NK-92 (cell line): ENCODE measurements around the gene ARRB1.
"Not testable (repeated sequence)": the region's sequence is repeated elsewhere in the genome, so short reads cannot be mapped to it uniquely, and the experiment has no call there.

Experiments used
- DNase-seq: peaks from one replicate; lab custom pipeline; 2025; ENCODE audit not compliant: unreplicated experiment; lab: John Stamatoyannopoulos, UW

Gene ARRB1

GRCh38 chr11:75324189-75324588, 27.3 kb downstream of the ARRB1 start:
- no peak for DNase-seq

DNA sequence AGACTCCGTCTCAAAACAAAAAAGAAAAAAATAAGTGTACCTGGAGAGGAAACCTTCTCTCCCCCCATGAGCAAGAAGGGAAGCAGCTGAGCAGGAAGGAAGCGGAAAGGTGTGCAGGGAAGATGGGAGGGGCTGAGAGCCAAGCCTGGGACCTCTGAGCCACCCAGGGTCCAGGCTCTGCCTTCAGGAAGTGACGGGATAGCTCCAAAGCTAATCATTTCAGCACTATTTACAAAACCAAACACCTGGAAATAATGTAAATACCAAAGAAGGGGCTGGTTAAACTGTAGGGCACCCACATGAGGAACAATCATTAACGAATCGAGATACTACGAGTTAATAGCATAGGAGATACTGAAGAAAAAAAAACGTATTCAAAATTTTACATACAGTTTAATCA, 27.9 kb downstream of the ARRB1 start:
- no peak for DNase-seq

DNA sequence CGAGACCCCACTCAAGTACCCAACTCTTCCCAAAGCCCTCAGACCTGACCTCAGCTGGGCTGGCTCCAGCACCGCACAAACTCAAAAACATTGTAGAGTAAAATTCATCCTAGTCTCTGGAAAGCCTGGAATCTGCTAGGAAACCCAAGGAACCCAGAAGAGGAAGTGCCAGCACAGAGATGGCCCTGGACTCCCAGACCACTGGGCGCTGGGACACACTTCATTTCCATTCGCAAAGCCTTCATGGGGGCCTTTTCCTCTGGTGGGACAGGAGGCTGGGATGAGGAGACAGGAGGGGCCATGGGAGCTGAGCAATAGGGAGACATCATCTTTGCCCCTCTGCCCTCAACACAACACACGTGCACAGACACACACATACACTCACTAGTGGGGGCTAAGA, 30.8 kb downstream of the ARRB1 start:
- DNase-seq: no peak

GRCh38 chr11:75320046-75320618, 31.3 kb downstream of the ARRB1 start:
- no peak for DNase-seq

GRCh38 chr11:75319035-75319877, 32.2 kb downstream of the ARRB1 start:
- no peak for DNase-seq

DNA sequence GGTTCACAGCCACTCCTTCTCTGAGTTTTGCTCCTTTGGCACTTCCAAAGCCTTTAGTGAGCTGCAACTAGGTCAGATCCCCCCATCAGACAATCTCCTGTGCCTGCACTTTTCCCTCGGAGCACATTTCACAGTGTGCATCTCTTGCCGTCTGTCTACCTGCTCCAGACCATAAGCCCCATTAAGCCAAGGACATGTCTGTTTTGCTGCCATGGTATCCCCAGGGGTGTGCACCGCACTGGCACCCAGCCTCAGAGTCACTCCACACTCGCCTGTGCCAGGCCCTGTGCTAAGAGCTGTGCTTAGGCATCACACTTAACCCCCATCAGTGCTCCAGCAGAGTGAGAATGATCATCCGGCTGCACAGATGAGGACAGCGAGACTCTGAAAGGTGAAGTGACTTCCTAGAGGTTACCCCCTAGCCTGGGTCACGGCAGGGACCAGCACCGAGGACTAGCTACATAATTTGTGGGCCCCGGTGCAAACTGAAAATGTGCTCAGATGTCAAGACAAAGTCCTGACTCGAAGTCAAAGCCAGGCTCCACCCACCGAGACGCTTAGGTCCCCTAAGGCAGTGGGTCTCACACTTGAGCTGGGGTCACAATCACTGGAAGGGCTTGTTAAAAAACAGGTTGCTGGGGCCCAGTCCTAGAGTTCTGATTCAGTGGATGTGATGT, 33.9 kb downstream of the ARRB1 start:
- DNase-seq: no peak

GRCh38 chr11:75315439-75315805, 36.0 kb downstream of the ARRB1 start:
- DNase-seq: no peak

- no peak for DNase-seq
Observed at GRCh38 chr11:75314771-75315438, 36.6 kb downstream of the ARRB1 start.

- DNase-seq: no peak
Observed at GRCh38 chr11:75313513-75314272, 37.8 kb downstream of the ARRB1 start.

GRCh38 chr11:75312346-75312745, 39.1 kb downstream of the ARRB1 start:
- no peak for DNase-seq

DNA sequence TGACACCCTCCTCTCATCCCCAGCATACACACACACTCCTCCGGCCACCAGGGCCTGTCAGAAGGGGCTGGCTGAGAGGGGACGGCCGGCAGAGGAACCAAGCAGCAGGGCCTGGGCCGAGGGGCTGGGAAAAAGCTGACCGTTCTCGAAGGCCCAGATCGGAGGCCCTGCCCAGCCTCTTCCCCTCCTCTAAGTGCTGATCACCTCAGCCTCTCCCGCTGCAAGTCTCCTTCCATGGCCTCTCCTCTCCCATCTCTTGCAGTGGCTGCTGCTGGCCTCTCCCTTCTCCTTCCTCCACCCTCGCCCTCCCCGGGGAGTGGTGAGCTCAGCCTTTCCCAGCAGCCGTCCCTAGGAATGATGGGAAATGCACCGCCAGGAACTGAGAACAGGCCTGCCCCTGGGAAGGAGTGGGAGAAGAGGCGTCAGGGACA, 39.6 kb downstream of the ARRB1 start:
- DNase-seq: no peak

GRCh38 chr11:75308986-75309385, 42.5 kb downstream of the ARRB1 start:
- no peak for DNase-seq

DNA sequence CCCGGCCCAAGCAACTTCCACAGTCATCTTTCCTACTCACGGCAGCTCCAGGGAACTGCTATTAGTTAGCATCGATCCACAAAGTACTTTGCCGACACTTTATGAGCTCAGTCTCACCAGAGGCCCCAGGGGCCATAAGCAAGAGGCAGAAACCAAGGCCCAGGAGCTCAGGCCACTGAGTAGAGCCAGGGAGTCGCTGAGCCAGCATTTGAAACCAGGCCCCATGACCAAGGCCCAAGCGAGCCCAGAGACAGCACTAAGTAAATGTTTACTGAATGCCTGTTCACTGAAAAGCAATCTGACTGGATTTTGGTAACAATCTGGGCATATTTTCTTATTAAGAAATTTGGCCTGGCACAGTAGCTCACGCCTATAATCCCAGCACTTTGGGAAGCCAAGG, 43.3 kb downstream of the ARRB1 start:
- DNase-seq: no peak

DNA sequence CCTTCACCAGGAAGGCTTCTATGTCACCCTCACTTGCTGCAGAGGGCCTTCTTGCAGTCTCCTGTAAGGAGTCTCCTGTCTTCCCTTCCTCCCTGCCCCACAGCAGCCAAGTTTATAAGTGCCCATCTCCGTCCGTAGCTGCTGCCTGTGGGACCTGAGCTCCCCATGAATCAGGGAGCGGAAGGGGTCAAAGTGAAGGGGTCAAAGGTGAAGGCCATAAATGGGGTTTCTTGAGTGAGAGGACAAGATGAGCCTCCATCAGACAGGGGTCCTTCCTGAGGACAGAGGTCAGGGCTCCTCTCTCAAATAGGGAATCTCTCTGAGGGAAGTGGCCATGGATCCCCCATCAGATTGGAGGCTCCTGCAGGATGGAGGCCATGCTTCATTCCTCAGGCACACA, 44.4 kb downstream of the ARRB1 start:
- DNase-seq: no peak

GRCh38 chr11:75306529-75306928, 44.9 kb downstream of the ARRB1 start:
- DNase-seq: no peak

GRCh38 chr11:75305993-75306392, 45.5 kb downstream of the ARRB1 start:
- no peak for DNase-seq

DNA sequence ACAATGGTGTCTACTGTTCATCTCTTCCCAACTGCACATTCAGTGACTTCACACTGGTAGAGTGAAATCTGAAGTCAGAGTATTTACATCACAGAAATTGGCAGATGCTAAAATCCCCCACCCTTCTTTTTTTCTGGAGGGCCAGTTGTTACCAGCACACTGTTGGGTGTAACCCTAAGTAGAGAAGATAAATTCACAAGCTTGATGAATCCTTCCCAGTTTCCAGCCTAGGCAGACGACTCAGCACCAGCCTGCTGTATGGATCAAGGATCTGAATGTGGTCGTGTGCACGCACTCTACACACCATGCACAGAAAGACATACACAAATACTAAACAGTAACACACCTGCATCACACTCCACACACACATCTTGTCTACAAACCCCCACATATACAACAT, 46.0 kb downstream of the ARRB1 start:
- DNase-seq: no peak

GRCh38 chr11:75304941-75305340, 46.5 kb downstream of the ARRB1 start:
- DNase-seq: not testable (repeated sequence)

DNA sequence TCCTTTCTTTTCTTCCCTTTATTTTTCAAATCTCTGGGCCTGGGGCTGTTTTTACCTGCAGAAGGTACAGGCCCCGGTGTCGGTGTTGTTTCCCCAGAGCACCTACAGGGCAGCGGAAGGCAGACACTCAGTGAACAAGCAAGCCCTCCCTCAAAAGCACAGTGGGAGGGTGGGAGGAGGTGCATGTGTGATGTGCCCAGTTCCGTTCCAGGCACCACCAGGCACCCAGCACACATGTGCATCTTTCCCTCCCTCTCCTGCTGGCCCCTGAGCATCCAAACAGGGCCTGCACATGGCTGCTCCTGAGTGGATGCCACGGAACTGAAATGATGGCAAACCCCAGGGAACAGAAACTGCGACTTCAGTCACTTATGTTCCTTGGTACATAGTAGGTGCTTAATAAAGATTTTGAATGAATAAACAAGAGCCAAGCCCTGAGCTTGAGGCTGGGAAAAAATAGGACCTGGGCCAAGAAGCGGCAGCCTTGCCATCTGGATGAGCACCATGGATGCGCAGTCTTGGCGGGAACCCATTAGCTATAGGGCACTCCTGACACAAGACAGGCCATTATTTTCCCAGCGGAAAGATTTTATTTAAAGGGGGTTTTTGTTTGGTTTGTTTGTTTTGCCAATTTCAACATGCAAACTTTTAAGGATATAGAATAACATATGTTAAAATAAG, 47.8 kb downstream of the ARRB1 start:
- no peak for DNase-seq

DNA sequence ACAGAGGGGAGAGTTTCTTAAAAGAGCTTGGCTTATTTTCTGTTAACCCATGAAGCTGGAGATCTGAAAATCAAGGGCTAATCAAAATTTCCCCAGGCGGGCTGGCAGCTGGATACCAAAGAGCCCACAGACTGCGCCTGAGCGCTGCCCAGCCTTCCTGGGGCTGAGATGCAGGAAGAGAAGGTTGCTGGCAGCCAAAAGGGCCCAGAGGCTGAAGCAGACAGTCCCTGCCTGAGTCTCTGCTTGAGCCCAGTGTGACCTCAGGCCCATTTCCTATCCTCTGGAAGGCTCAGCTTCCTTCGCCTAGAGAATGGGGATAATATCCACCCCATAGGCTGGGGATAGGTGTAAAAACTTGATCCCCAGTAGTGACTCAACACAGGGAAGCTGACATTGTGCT, 49.1 kb downstream of the ARRB1 start:
- DNase-seq: no peak
